K562 (cell line): ENCODE data around the gene MTFR2. TPM values are rescaled to one million over a fixed set of nuclear protein-coding genes. Genes with fewer than 3 reads are reported as not detected.

ENCODE experiments used
- ARID4B ChIP-seq: sonication (generic); formaldehyde crosslinking; IDR thresholded peaks from 2 replicates; pipeline ENCODE4 v1.8.0; 2022; ENCODE audit warnings: mild to moderate bottlenecking, missing genetic modification reagents
- ARNT ChIP-seq, 2 experiments: fragments of 450-650 bp; IDR thresholded peaks; 2 replicates each; pipeline ENCODE4 v1.6.1; 2016; ENCODE audit warnings: mild to moderate bottlenecking in 1 of 2
- CCNT2 ChIP-seq: IDR thresholded peaks from 2 replicates; pipeline ENCODE4 v1.6.1; 2011; ENCODE audit warnings: borderline replicate concordance, low read depth, mild to moderate bottlenecking, moderate library complexity, mixed read lengths, low read length; ENCODE audit not compliant: insufficient read length; ENCODE audit errors: extremely low read depth
- CEBPB ChIP-seq: fragments of 450-650 bp; IDR thresholded peaks from 2 replicates; pipeline ENCODE4 v1.6.1; 2016; ENCODE audit warnings: missing genetic modification characterization, missing compliant biosample characterization
- EHMT2 ChIP-seq: fragments of 450-650 bp; IDR thresholded peaks from 2 replicates; pipeline ENCODE4 v1.6.1; 2018; ENCODE audit warnings: antibody characterized with exemption
- EP400 ChIP-seq: fragments of 450-650 bp; IDR thresholded peaks from 2 replicates; pipeline ENCODE4 v1.6.1; 2017; ENCODE audit warnings: antibody characterized with exemption, mild to moderate bottlenecking, moderate library complexity
- HDAC3 ChIP-seq: fragments of 450-650 bp; IDR thresholded peaks from 2 replicates; pipeline ENCODE4 v1.6.1; 2018; ENCODE audit warnings: borderline replicate concordance, mild to moderate bottlenecking, moderate library complexity; ENCODE audit not compliant: partially characterized antibody
- JUN ChIP-seq, 2 experiments: sonication (generic) in 1 of 2; formaldehyde crosslinking in 1 of 2; IDR thresholded peaks; 2 replicates each; pipeline versions ENCODE4 v1.6.1 to v1.8.0; 2012 to 2022; ENCODE audit warnings: borderline replicate concordance in 2 of 2, mild to moderate bottlenecking in 2 of 2, improper control_type of control experiment in 1 of 2, low read depth in 1 of 2, low read length in 1 of 2, missing genetic modification reagents in 1 of 2
- JUND ChIP-seq, 2 experiments: IDR thresholded peaks; 2 replicates in 1 of 2; 3 replicates in 1 of 2; pipeline ENCODE4 v1.6.1; 2011; ENCODE audit warnings: borderline replicate concordance in 2 of 2, low read depth in 2 of 2, low read length in 2 of 2, improper control_type of control experiment in 1 of 2, missing biosample characterization in 1 of 2, missing genetic modification characterization in 1 of 2, missing genetic modification reagents in 1 of 2
- KLF16 ChIP-seq: IDR thresholded peaks from 2 replicates; pipeline ENCODE4 v1.6.1; 2016; ENCODE audit warnings: antibody characterized with exemption
- MECOM ChIP-seq: fragments of 250-450 bp; sonication (Bioruptor Pico); IDR thresholded peaks from 2 replicates; pipeline ENCODE4 v1.8.0; 2022; ENCODE audit warnings: inconsistent platforms
- MTA2 ChIP-seq: fragments of 450-650 bp; IDR thresholded peaks from 2 replicates; pipeline ENCODE4 v1.6.1; 2016; ENCODE audit warnings: low read depth
- NFATC3 ChIP-seq: fragments of 450-650 bp; IDR thresholded peaks from 2 replicates; pipeline ENCODE4 v1.6.1; 2017; ENCODE audit warnings: mild to moderate bottlenecking
- POLR3A ChIP-seq: IDR thresholded peaks from 2 replicates; pipeline ENCODE4 v1.6.1; 2011; ENCODE audit warnings: borderline replicate concordance, mild to moderate bottlenecking, moderate library complexity; ENCODE audit not compliant: insufficient read length, insufficient read depth; ENCODE audit errors: extremely low read depth
- RFX7 ChIP-seq: fragments of 250-450 bp; sonication (Bioruptor Pico); IDR thresholded peaks from 2 replicates; pipeline ENCODE4 v1.5.1; 2021; ENCODE audit warnings: mild to moderate bottlenecking
- RNF219 ChIP-seq: fragments of 250-450 bp; sonication (Bioruptor Pico); IDR thresholded peaks from 2 replicates; pipeline ENCODE4 v1.5.0; 2022; ENCODE audit warnings: mild to moderate bottlenecking
- SMARCA5 ChIP-seq: fragments of 450-650 bp; IDR thresholded peaks from 2 replicates; pipeline ENCODE4 v1.6.1; 2016
- STAT5B ChIP-seq: fragments of 250-450 bp; sonication (Bioruptor Pico); IDR thresholded peaks from 2 replicates; pipeline ENCODE4 v1.8.0; 2021; ENCODE audit warnings: mild to moderate bottlenecking, inconsistent platforms
- TCF3 ChIP-seq: sonication (generic); formaldehyde crosslinking; IDR thresholded peaks from 2 replicates; pipeline ENCODE4 v1.4.0; 2020; ENCODE audit warnings: mild to moderate bottlenecking, missing genetic modification reagents
- U2AF2 ChIP-seq: fragments of 200-400 bp; formaldehyde crosslinking; optimal IDR thresholded peaks from 2 replicates; pipeline ENCODE3; 2017; ENCODE audit warnings: low read depth, mild to moderate bottlenecking, low read length
- ZKSCAN8 ChIP-seq: fragments of 200-800 bp; sonication (Bioruptor generic); IDR thresholded peaks from 2 replicates; pipeline ENCODE4 v1.6.1; 2016; ENCODE audit warnings: missing genetic modification characterization, missing compliant biosample characterization
- ZNF79 ChIP-seq: fragments of 250-450 bp; sonication (Bioruptor Pico); IDR thresholded peaks from 2 replicates; pipeline ENCODE4 v1.4.0; 2020; ENCODE audit warnings: low read depth, mild to moderate bottlenecking, moderate library complexity
- polyA plus RNA-seq, 8 experiments: library from polyadenylated mRNA; depleted of rRNA in 4 of 8; stranded (reverse) in 5 of 8; unstranded in 3 of 8; fragments of >200 nt; fragmentation: Nextera tagmentation in 2 of 8; fragmentation: Illumina TruSeq in 1 of 8; extraction: Ambion mirVana in 2 of 8; extraction: Trizol in 1 of 8; gene quantifications; 2 replicates each; pipeline versions ENCODE4 v1.2.1 to v1.2.3, GENCODE V29; 2011 to 2014; ENCODE audit warnings: inconsistent platforms in 1 of 8, missing spikeins in 1 of 8
- total RNA-seq, 7 experiments: library from RNA; depleted of rRNA in 6 of 7; stranded (reverse); fragments of >200 nt in 6 of 7; fragmentation: Illumina TruSeq in 2 of 7; extraction: Trizol in 2 of 7; gene quantifications; 2 replicates each; pipeline versions ENCODE4 v1.2.1 to v1.2.3, GENCODE V29; 2011 to 2021; ENCODE audit warnings: low replicate concordance in 1 of 7

Gene MTFR2
- total and polyA plus RNA-seq, 9 of the 15 experiments (the other 6 are each of a cell fraction or from before 2014, with no cell fraction given): 10.1 to 63.3 (median 45.9) TPM

- TF ChIP-seq MECOM (CRISPR knock-in tag) (peak; percentile 62), ARID4B (CRISPR knock-in tag) (no peak), JUND (IDR thresholded peaks at IDR 0.05; ENCODE audit: borderline replicate concordance, low read depth, low read length) (peak; percentile 57; the same call in 1 of the 2 replicates), JUND (tag; IDR thresholded peaks at IDR 0.05; ENCODE audit: borderline replicate concordance, low read depth, low read length) (peak; percentile 21; the same call in 1 of the 3 replicates), CCNT2 (peak; percentile 93), CEBPB (tag) (no peak), ZKSCAN8 (CRISPR knock-in tag) (0 out of 2 replicates have a peak, but pooled peaks have one; percentile 13), HDAC3 (peak; percentile 58), RNF219 (no peak), RFX7 (no peak), NFATC3 (peak; percentile 23; the same call in 1 of the 2 replicates), EP400 (peak; percentile 31; the same call in 1 of the 2 replicates), EHMT2 (peak; percentile 82), SMARCA5 (no peak), JUN (IDR thresholded peaks at IDR 0.05; ENCODE audit: borderline replicate concordance, low read depth, low read length) (0 out of 2 replicates have a peak, but pooled peaks have one; percentile 9), JUN (CRISPR knock-in tag; IDR thresholded peaks at IDR 0.05; ENCODE audit: borderline replicate concordance) (no peak), MTA2 (peak; percentile 94), POLR3A (no peak), ARNT (IDR thresholded peaks at IDR 0.05) (peak; percentile 73 to 74; a peak in 3 of 4 replicates), ZNF79 (no peak), KLF16 (peak; percentile 91), U2AF2 (no peak), STAT5B (CRISPR knock-in tag) (no peak), TCF3 (peak; percentile 95)
Observed at GRCh38 chr6:136226674-136227377, 23.3 kb downstream of the MTFR2 start (continued).
